ENCODE data around the gene TRPM3.

The TRPM3 gene

GRCh38 chr9:70959366-70959765 is 162.1 kb downstream of the TRPM3 start:
- no peak for DNase-seq (ENCODE audit: low read depth)
- H3K4me3 ChIP-seq (ENCODE audit: low read depth, low read length): no peak overlapping the region
- TF ChIP-seq CTCF (IDR thresholded peaks at IDR 0.05; ENCODE audit: insufficient read depth, low read depth, low read length, missing control alignments): no peak

- DNase-seq (ENCODE audit: low read depth): no peak
- TF ChIP-seq CTCF (IDR thresholded peaks at IDR 0.05; ENCODE audit: insufficient read depth, low read depth, low read length, missing control alignments): no peak
- H3K4me3 ChIP-seq (ENCODE audit: low read depth, low read length): no peak overlapping the region
Measured at GRCh38 chr9:70954596-70955143, 166.8 kb downstream of the TRPM3 start.

- TF ChIP-seq CTCF (IDR thresholded peaks at IDR 0.05; ENCODE audit: insufficient read depth, low read depth, low read length, missing control alignments): no peak
- H3K4me3 ChIP-seq (ENCODE audit: low read depth, low read length): no peak overlapping the region
- no peak for DNase-seq (ENCODE audit: low read depth)
Measured at GRCh38 chr9:70954126-70954525, 167.3 kb downstream of the TRPM3 start.

GRCh38 chr9:70951749-70952727 is 169.4 kb downstream of the TRPM3 start:
- DNase-seq (ENCODE audit: low read depth): no peak
- H3K4me3 ChIP-seq (ENCODE audit: low read depth, low read length): no peak overlapping the region
- no peak for TF ChIP-seq CTCF (IDR thresholded peaks at IDR 0.05; ENCODE audit: insufficient read depth, low read depth, low read length, missing control alignments)

- no peak for TF ChIP-seq CTCF (IDR thresholded peaks at IDR 0.05; ENCODE audit: insufficient read depth, low read depth, low read length, missing control alignments)
Measured at GRCh38 chr9:70950270-70950669, 171.2 kb downstream of the TRPM3 start.

GRCh38 chr9:70949239-70949638 is 172.2 kb downstream of the TRPM3 start:
- DNase-seq (ENCODE audit: low read depth): peak; percentile 8
- no peak overlapping the region for H3K4me3 ChIP-seq (ENCODE audit: low read depth, low read length)
- no peak for TF ChIP-seq CTCF (IDR thresholded peaks at IDR 0.05; ENCODE audit: insufficient read depth, low read depth, low read length, missing control alignments)

More at GRCh38 chr9:70950270-70950669, 171.2 kb downstream of the TRPM3 start:
- DNase-seq (ENCODE audit: low read depth): no peak
- no peak overlapping the region for H3K4me3 ChIP-seq (ENCODE audit: low read depth, low read length)
